Measurements from ENCODE around the gene ERC2. TPM values are rescaled to one million over a fixed set of nuclear protein-coding genes. Genes with fewer than 3 reads are reported as not detected.

The ERC2 gene
- total and polyA plus RNA-seq, 2 of the 8 experiments (the other 6 are each of a cell fraction or from before 2014, with no cell fraction given): 16.4 to 22.8 TPM

- TF ChIP-seq CHD7 (IDR thresholded peaks at IDR 0.05; ENCODE audit: insufficient replicate concordance, low read length) (no peak), GTF2F1 (IDR thresholded peaks at IDR 0.05; ENCODE audit: borderline replicate concordance, low read depth, low read length) (no peak), JUN (IDR thresholded peaks at IDR 0.05; ENCODE audit: low read depth, low read length) (no peak), USF2 (IDR thresholded peaks at IDR 0.05; ENCODE audit: low read length) (no peak), CBX5 (IDR thresholded peaks at IDR 0.05; ENCODE audit: low read depth, low read length) (no peak), SP4 (IDR thresholded peaks at IDR 0.05; ENCODE audit: low read length) (no peak), EZH2 (IDR thresholded peaks at IDR 0.05; ENCODE audit: low read depth, low read length, severe bottlenecking) (no peak), CEBPB (IDR thresholded peaks at IDR 0.05; ENCODE audit: low read depth, low read length) (no peak)
Observed at GRCh38 chr3:55471084-55471483, 997.2 kb downstream of the ERC2 start (continued).

Data from H1 (cell line).